ENCODE data around the gene COPS3. TPM values are rescaled to one million over a fixed set of nuclear protein-coding genes. Genes with fewer than 3 reads are reported as not detected.
"Not testable (repeated sequence)": the region's sequence is repeated elsewhere in the genome, so short reads cannot be mapped to it uniquely, and the experiment has no call there.

COPS3 gene
- polyA plus RNA-seq, 4 donors = 42.9 to 58.9 (median 48.0) TPM

GRCh38 chr17:17258998-17259397 is 22.0 kb downstream of the COPS3 start:
- H3K4me3 ChIP-seq (ENCODE audit: low read depth in 1 of 3, low read length in 3 of 3) = no peak overlapping the region
- WGBS, 3 donors = 92 to 99% (median 95%) methylated on average over 4 of the region's 4 CpGs
- DNase-seq (no peak), FAIRE-seq (no peak)
- no peaks in the 10 kb centered on the region for H3K9me3 ChIP-seq (ENCODE audit: control insufficient read depth in 2 of 2, insufficient read depth in 1 of 2, low read depth in 1 of 2, low read length in 1 of 2)
- H3K27me3 ChIP-seq (ENCODE audit: control insufficient read depth in 3 of 3, insufficient read depth in 3 of 3, low read length in 3 of 3) = no peaks in the 10 kb centered on the region
- H3K4me1 ChIP-seq (ENCODE audit: control insufficient read depth in 3 of 3, insufficient read depth in 2 of 3, low read depth in 1 of 3, low read length in 2 of 3) = no peaks in the 10 kb centered on the region
- H3K27ac ChIP-seq (ENCODE audit: low read depth in 1 of 3, low read length in 2 of 3) = no peak overlapping the region
- peaks cover 15 to 65% (median 20%) of the 10 kb centered on the region in 3 donors for H3K36me3 ChIP-seq (ENCODE audit: control insufficient read depth in 3 of 3, insufficient read depth in 2 of 3, low read depth in 1 of 3, low read length in 3 of 3)

DNA sequence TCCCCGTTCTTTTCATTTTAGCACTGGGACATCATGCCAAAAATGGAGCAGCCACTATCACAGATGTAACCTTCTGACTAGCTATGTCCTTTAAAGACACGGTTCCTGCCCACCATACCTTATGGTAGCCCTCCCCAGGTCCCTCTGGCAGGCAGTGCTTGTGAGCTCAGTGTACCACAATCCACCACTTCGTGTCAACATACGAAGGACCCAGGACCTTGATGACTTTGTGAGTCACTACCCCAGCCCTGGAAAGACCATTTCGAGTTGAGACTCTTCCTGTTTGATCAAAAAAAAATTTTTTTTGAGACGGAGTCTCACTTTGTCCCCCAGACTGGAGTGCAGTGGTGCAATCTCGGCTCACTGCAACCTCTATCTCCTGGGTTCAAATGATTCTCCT is 23.0 kb downstream of the COPS3 start:
- Histone ChIP-seq H3K27ac (ENCODE audit: low read depth in 1 of 3, low read length in 2 of 3) (no peak overlapping the region), H3K4me1 (ENCODE audit: control insufficient read depth in 3 of 3, insufficient read depth in 2 of 3, low read depth in 1 of 3, low read length in 2 of 3) (no peaks in the 10 kb centered on the region), H3K27me3 (ENCODE audit: control insufficient read depth in 3 of 3, insufficient read depth in 3 of 3, low read length in 3 of 3) (no peaks in the 10 kb centered on the region), H3K4me3 (ENCODE audit: low read depth in 1 of 3, low read length in 3 of 3) (no peak overlapping the region), H3K9me3 (ENCODE audit: control insufficient read depth in 2 of 2, insufficient read depth in 1 of 2, low read depth in 1 of 2, low read length in 1 of 2) (no peaks in the 10 kb centered on the region), H3K36me3 (ENCODE audit: control insufficient read depth in 3 of 3, insufficient read depth in 2 of 3, low read depth in 1 of 3, low read length in 3 of 3) (peaks cover 20 to 72% (median 23%) of the 10 kb centered on the region in 3 donors)
- FAIRE-seq = no peak
- WGBS, 3 donors = 91 to 93% (median 92%) methylated on average over 7 of the region's 7 CpGs
- DNase-seq = no peak

DNA sequence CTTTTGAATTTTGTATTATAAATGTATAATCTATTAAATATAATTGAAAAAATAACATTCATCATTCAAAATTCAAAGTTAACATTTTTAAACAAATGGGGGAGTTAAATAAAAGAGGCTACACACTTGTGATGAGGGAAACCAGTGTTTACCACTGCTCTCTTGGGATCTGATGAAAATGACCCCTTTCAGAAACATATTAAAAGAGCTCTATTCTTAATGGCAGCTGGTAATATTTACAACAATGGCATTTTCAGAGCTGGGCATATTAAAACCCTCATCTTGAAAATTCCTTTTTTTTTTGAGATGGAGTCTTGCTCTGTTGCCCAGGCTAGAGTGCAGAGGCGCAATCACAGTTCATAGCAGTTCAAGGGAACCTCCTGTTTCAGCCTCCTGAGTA is 24.7 kb downstream of the COPS3 start:
- DNase-seq (no peak), FAIRE-seq (no peak)
- no peaks in the 10 kb centered on the region for H3K9me3 ChIP-seq (ENCODE audit: control insufficient read depth in 2 of 2, insufficient read depth in 1 of 2, low read depth in 1 of 2, low read length in 1 of 2)
- H3K27me3 ChIP-seq (ENCODE audit: control insufficient read depth in 3 of 3, insufficient read depth in 3 of 3, low read length in 3 of 3) = no peaks in the 10 kb centered on the region
- peaks cover 20 to 74% (median 21%) of the 10 kb centered on the region in 3 donors for H3K36me3 ChIP-seq (ENCODE audit: control insufficient read depth in 3 of 3, insufficient read depth in 2 of 3, low read depth in 1 of 3, low read length in 3 of 3)
- no peak overlapping the region for H3K27ac ChIP-seq (ENCODE audit: low read depth in 1 of 3, low read length in 2 of 3)
- H3K4me1 ChIP-seq (ENCODE audit: control insufficient read depth in 3 of 3, insufficient read depth in 2 of 3, low read depth in 1 of 3, low read length in 2 of 3) = no peaks in the 10 kb centered on the region
- no peak overlapping the region for H3K4me3 ChIP-seq (ENCODE audit: low read depth in 1 of 3, low read length in 3 of 3)
- 95 to 100% (median 98%) methylated on average over 1 of the region's 1 CpG for WGBS, 3 donors

DNA sequence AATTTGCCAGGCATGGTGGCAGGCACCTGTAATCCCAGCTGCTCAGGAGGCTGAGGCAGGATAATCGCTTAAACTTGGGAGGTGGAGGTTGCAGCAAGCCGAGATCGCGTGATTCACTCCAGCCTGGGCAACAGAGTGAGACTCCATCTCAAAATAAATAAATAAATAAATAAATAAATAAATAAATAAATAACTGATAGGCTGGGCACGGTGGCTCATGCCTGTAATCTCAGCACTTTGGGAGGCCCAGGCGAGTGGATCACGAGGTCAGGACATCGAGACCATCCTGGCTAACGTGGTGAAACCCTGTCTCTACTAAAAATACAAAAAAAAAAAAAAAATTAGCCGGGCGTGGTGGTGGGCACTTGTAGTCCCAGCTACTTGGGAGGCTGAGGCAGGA is 25.4 kb downstream of the COPS3 start:
- not testable (repeated sequence) for H3K27me3 ChIP-seq (ENCODE audit: control insufficient read depth in 3 of 3, insufficient read depth in 3 of 3, low read length in 3 of 3); H3K4me1 ChIP-seq (ENCODE audit: control insufficient read depth in 3 of 3, insufficient read depth in 2 of 3, low read depth in 1 of 3, low read length in 2 of 3); H3K9me3 ChIP-seq (ENCODE audit: control insufficient read depth in 2 of 2, insufficient read depth in 1 of 2, low read depth in 1 of 2, low read length in 1 of 2); H3K4me3 ChIP-seq (ENCODE audit: low read depth in 1 of 3, low read length in 3 of 3); DNase-seq; FAIRE-seq; H3K27ac ChIP-seq (ENCODE audit: low read depth in 1 of 3, low read length in 2 of 3)
- 91 to 94% (median 91%) methylated on average over 9 to 11 of the region's 11 CpGs for WGBS, 3 donors
- peaks cover 20 to 73% (median 20%) of the 10 kb centered on the region in 3 donors for H3K36me3 ChIP-seq (ENCODE audit: control insufficient read depth in 3 of 3, insufficient read depth in 2 of 3, low read depth in 1 of 3, low read length in 3 of 3)

- Histone ChIP-seq H3K9me3 (ENCODE audit: control insufficient read depth in 2 of 2, insufficient read depth in 1 of 2, low read depth in 1 of 2, low read length in 1 of 2) (no peaks in the 10 kb centered on the region), H3K4me3 (ENCODE audit: low read depth in 1 of 3, low read length in 3 of 3) (no peak overlapping the region), H3K27me3 (ENCODE audit: control insufficient read depth in 3 of 3, insufficient read depth in 3 of 3, low read length in 3 of 3) (no peaks in the 10 kb centered on the region), H3K4me1 (ENCODE audit: control insufficient read depth in 3 of 3, insufficient read depth in 2 of 3, low read depth in 1 of 3, low read length in 2 of 3) (no peaks in the 10 kb centered on the region), H3K36me3 (ENCODE audit: control insufficient read depth in 3 of 3, insufficient read depth in 2 of 3, low read depth in 1 of 3, low read length in 3 of 3) (peaks cover 12 to 72% (median 15%) of the 10 kb centered on the region in 3 donors), H3K27ac (ENCODE audit: low read depth in 1 of 3, low read length in 2 of 3) (no peak overlapping the region)
- DNase-seq (no peak), FAIRE-seq (no peak)
- 94 to 97% (median 97%) methylated on average over 3 of the region's 3 CpGs for WGBS, 3 donors
Measured at GRCh38 chr17:17254036-17254435, 27.0 kb downstream of the COPS3 start.

DNA sequence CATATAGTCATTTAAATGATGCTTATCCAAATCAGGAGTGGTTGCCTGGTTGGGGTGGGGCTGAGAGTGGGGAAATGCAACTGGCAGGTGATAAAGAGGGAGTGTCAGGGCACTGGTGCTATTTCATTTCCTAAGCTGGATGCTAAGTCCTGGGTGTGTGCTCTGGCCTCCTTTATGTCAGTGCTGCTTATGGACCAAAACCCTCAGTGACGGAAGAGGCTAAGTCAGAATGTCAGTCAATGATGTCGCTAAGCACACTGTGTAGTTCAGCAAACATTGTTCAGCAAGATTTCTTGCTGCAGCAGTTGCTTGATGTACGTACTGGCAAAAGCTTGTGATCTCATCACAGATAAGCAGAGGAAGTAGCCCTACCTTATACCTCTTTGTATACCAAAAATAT is 27.6 kb downstream of the COPS3 start:
- peaks cover 11 to 71% (median 11%) of the 10 kb centered on the region in 3 donors for H3K36me3 ChIP-seq (ENCODE audit: control insufficient read depth in 3 of 3, insufficient read depth in 2 of 3, low read depth in 1 of 3, low read length in 3 of 3)
- no peaks in the 10 kb centered on the region for H3K27me3 ChIP-seq (ENCODE audit: control insufficient read depth in 3 of 3, insufficient read depth in 3 of 3, low read length in 3 of 3)
- FAIRE-seq (no peak), DNase-seq (no peak)
- H3K4me3 ChIP-seq (ENCODE audit: low read depth in 1 of 3, low read length in 3 of 3) = no peak overlapping the region
- no peaks in the 10 kb centered on the region for H3K9me3 ChIP-seq (ENCODE audit: control insufficient read depth in 2 of 2, insufficient read depth in 1 of 2, low read depth in 1 of 2, low read length in 1 of 2)
- no peaks in the 10 kb centered on the region for H3K4me1 ChIP-seq (ENCODE audit: control insufficient read depth in 3 of 3, insufficient read depth in 2 of 3, low read depth in 1 of 3, low read length in 2 of 3)
- no peak overlapping the region for H3K27ac ChIP-seq (ENCODE audit: low read depth in 1 of 3, low read length in 2 of 3)
- 87 to 95% (median 91%) methylated on average over 3 of the region's 3 CpGs for WGBS, 3 donors

GRCh38 chr17:17252149-17252661 is 28.8 kb downstream of the COPS3 start:
- Histone ChIP-seq H3K36me3 (ENCODE audit: control insufficient read depth in 3 of 3, insufficient read depth in 2 of 3, low read depth in 1 of 3, low read length in 3 of 3) (peaks cover 14 to 73% (median 16%) of the 10 kb centered on the region in 3 donors), H3K9me3 (ENCODE audit: control insufficient read depth in 2 of 2, insufficient read depth in 1 of 2, low read depth in 1 of 2, low read length in 1 of 2) (no peaks in the 10 kb centered on the region), H3K4me1 (ENCODE audit: control insufficient read depth in 3 of 3, insufficient read depth in 2 of 3, low read depth in 1 of 3, low read length in 2 of 3) (no peaks in the 10 kb centered on the region), H3K27ac (ENCODE audit: low read depth in 1 of 3, low read length in 2 of 3) (no peak overlapping the region), H3K4me3 (ENCODE audit: low read depth in 1 of 3, low read length in 3 of 3) (no peak overlapping the region), H3K27me3 (ENCODE audit: control insufficient read depth in 3 of 3, insufficient read depth in 3 of 3, low read length in 3 of 3) (no peaks in the 10 kb centered on the region)
- FAIRE-seq (no peak), DNase-seq (no peak)
- WGBS, 3 donors = 79 to 91% (median 85%) methylated on average over 9 of the region's 9 CpGs

GRCh38 chr17:17246879-17247278 is 34.2 kb downstream of the COPS3 start:
- Histone ChIP-seq H3K9me3 (ENCODE audit: control insufficient read depth in 2 of 2, insufficient read depth in 1 of 2, low read depth in 1 of 2, low read length in 1 of 2) (no peaks in the 10 kb centered on the region), H3K27ac (ENCODE audit: low read depth in 1 of 3, low read length in 2 of 3) (no peak overlapping the region), H3K4me1 (ENCODE audit: control insufficient read depth in 3 of 3, insufficient read depth in 2 of 3, low read depth in 1 of 3, low read length in 2 of 3) (no peaks in the 10 kb centered on the region), H3K4me3 (ENCODE audit: low read depth in 1 of 3, low read length in 3 of 3) (no peak overlapping the region), H3K36me3 (ENCODE audit: control insufficient read depth in 3 of 3, insufficient read depth in 2 of 3, low read depth in 1 of 3, low read length in 3 of 3) (peaks cover 10 to 49% (median 11%) of the 10 kb centered on the region in 3 donors), H3K27me3 (ENCODE audit: control insufficient read depth in 3 of 3, insufficient read depth in 3 of 3, low read length in 3 of 3) (no peaks in the 10 kb centered on the region)
- no peak for DNase-seq
- WGBS, 3 donors = 88 to 89% (median 89%) methylated on average over 3 of the region's 3 CpGs
- FAIRE-seq = no peak

DNA sequence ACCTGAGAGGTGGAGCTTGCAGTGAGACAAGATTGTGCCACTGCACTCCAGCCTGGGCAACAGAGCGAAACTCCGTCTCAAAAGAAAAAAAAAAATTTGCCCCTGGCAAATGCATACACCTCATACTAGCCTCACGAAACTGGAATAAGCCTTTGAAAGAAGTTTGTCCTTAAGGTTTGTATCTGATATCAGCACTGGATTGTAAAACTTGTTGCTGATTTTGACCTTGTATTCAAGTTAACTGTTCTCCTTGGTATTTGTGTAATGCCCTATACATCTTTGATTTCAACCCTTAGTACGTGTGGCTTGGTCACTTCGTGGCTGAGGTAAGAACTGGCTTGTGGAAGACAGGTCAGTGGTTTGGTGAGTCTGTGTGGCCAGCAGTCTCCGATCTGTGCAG is 37.9 kb downstream of the COPS3 start:
- FAIRE-seq = no peak
- no peak for DNase-seq
- peaks cover 8 to 27% (median 10%) of the 10 kb centered on the region in 3 donors for H3K36me3 ChIP-seq (ENCODE audit: control insufficient read depth in 3 of 3, insufficient read depth in 2 of 3, low read depth in 1 of 3, low read length in 3 of 3)
- no peak overlapping the region for H3K27ac ChIP-seq (ENCODE audit: low read depth in 1 of 3, low read length in 2 of 3)
- no peaks in the 10 kb centered on the region for H3K4me1 ChIP-seq (ENCODE audit: control insufficient read depth in 3 of 3, insufficient read depth in 2 of 3, low read depth in 1 of 3, low read length in 2 of 3)
- H3K9me3 ChIP-seq (ENCODE audit: control insufficient read depth in 2 of 2, insufficient read depth in 1 of 2, low read depth in 1 of 2, low read length in 1 of 2) = no peaks in the 10 kb centered on the region
- H3K27me3 ChIP-seq (ENCODE audit: control insufficient read depth in 3 of 3, insufficient read depth in 3 of 3, low read length in 3 of 3) = no peaks in the 10 kb centered on the region
- H3K4me3 ChIP-seq (ENCODE audit: low read depth in 1 of 3, low read length in 3 of 3) = no peak overlapping the region
- WGBS, 3 donors = 88 to 94% (median 93%) methylated on average over 6 of the region's 6 CpGs
